MG63 (cell line): ENCODE measurements around the gene HMBS. TPM values are rescaled to one million over a fixed set of nuclear protein-coding genes. Genes with fewer than 3 reads are reported as not detected.
"Not testable (repeated sequence)": the region's sequence is repeated elsewhere in the genome, so short reads cannot be mapped to it uniquely, and the experiment has no call there.

Experiments
- DNase-seq: peaks from one replicate; pipeline ENCODE4 v3.0.0-alpha.2; 2020
- H3K27me3 ChIP-seq: fragments of 250-450 bp; sonication (Bioruptor Pico); 2 replicates; pipeline ENCODE4 v1.5.1; 2020; ENCODE audit warnings: mild to moderate bottlenecking, moderate library complexity
- H3K36me3 ChIP-seq: fragments of 250-450 bp; sonication (Bioruptor Pico); 2 replicates; pipeline ENCODE4 v1.5.1; 2020; ENCODE audit warnings: mild to moderate bottlenecking, moderate library complexity
- H3K4me3 ChIP-seq: fragments of 250-450 bp; sonication (Bioruptor Pico); 2 replicates; pipeline ENCODE4 v1.5.1; 2020; ENCODE audit warnings: mild to moderate bottlenecking, moderate library complexity
- H3K9me3 ChIP-seq: fragments of 250-450 bp; sonication (Bioruptor Pico); 2 replicates; pipeline ENCODE4 v1.5.1; 2020; ENCODE audit warnings: mild to moderate bottlenecking, moderate library complexity
- total RNA-seq: library from RNA; depleted of rRNA; stranded (reverse); fragments of >200 nt; shearing (Covaris generic); gene quantifications from 2 replicates; pipeline ENCODE4 v1.2.3, GENCODE V29; 2014; ENCODE audit warnings: low replicate concordance; rRNA removed

The HMBS gene
- total RNA-seq = 35.5 and 54.7 TPM in 2 replicates

GRCh38 chr11:119084663-119085436, at the start of gene HMBS:
HMBS (plus strand) TSS chr11:119084881; CDS start chr11:119085034, 153 bp downstream.
- Histone ChIP-seq H3K4me3 (peak within 1 kb of the TSS; percentile 89), H3K9me3 (no peaks in the 10 kb centered on the region), H3K36me3 (peaks cover 12% of the 10 kb centered on the region), H3K27me3 (no peaks in the 10 kb centered on the region)
- DNase-seq = peak; percentile 90

DNA sequence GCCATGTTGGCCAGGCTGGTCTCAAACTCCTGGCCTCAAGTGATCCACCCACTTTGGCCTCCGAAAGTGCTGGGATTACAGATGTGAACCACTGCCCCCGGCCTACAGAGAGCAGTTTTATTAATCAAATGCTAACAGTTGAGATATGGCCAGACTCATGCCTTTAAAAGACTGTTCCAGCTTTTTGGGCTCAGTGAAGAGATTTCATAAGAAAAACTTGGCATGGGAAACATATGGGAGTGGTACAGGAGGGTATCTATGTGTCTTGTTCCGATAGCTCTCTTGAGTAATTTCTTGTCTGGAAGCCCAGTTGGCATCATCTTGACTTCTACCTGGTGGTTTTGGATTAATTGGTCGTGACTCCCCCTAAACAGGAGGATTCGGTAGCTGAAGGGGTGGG, 45.8 kb upstream of the HMBS start:
- Histone ChIP-seq H3K36me3 (no peaks in the 10 kb centered on the region), H3K27me3 (no peaks in the 10 kb centered on the region), H3K9me3 (no peaks in the 10 kb centered on the region), H3K4me3 (no peak overlapping the region)
- no peak for DNase-seq

- not testable (repeated sequence) for H3K9me3 ChIP-seq, DNase-seq, H3K4me3 ChIP-seq, H3K36me3 ChIP-seq, H3K27me3 ChIP-seq
Observed at GRCh38 chr11:119039471-119039870, 45.2 kb upstream of the HMBS start.

DNA sequence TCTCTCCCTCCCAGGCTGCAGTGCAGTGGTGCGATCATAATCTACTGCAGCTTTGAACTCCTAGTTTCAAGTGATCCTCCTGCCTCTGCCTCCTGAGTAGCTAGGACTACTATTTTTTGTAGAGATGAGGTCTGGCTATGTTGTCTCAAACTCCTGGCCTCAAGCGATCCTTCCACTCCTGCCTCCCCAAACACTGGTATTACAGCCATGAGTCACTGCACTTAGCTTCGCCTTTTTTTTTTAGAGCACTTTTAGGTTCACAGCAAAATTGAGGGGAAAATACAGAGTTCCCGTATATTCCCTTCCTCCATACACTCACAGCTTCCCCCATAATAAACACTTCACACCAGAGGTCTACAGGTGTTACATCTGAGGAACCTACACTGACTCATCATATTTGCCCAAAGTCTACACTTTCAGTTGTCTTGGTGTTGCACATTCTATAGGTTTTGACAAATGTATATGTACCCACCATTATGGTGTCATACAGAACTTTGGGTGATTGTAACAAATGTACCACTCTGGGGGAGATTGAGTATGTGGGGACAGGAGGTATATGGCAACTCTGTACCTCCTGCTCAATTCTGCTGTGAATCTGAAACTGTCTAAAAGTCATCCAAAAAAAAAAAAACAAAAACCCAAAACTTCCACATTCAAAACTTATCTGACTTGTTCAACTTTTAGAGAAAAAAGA, 42.7 kb upstream of the HMBS start:
- Histone ChIP-seq H3K4me3 (no peak overlapping the region), H3K36me3 (peaks cover 8% of the 10 kb centered on the region), H3K27me3 (no peaks in the 10 kb centered on the region), H3K9me3 (no peaks in the 10 kb centered on the region)
- no peak for DNase-seq

GRCh38 chr11:119042927-119043326, 41.8 kb upstream of the HMBS start:
- H3K27me3 ChIP-seq = no peaks in the 10 kb centered on the region
- H3K9me3 ChIP-seq = no peaks in the 10 kb centered on the region
- no peak overlapping the region for H3K4me3 ChIP-seq
- peaks cover 17% of the 10 kb centered on the region for H3K36me3 ChIP-seq
- DNase-seq = no peak

- H3K27me3 ChIP-seq = no peaks in the 10 kb centered on the region
- H3K9me3 ChIP-seq = no peaks in the 10 kb centered on the region
- no peak overlapping the region for H3K4me3 ChIP-seq
- peaks cover 24% of the 10 kb centered on the region for H3K36me3 ChIP-seq
- no peak for DNase-seq
Observed at GRCh38 chr11:119044708-119045107, 40.0 kb upstream of the HMBS start.

GRCh38 chr11:119046489-119046888, 38.2 kb upstream of the HMBS start:
- no peaks in the 10 kb centered on the region for H3K9me3 ChIP-seq
- H3K27me3 ChIP-seq = no peaks in the 10 kb centered on the region
- DNase-seq = no peak
- H3K36me3 ChIP-seq = peaks cover 37% of the 10 kb centered on the region
- no peak overlapping the region for H3K4me3 ChIP-seq

DNA sequence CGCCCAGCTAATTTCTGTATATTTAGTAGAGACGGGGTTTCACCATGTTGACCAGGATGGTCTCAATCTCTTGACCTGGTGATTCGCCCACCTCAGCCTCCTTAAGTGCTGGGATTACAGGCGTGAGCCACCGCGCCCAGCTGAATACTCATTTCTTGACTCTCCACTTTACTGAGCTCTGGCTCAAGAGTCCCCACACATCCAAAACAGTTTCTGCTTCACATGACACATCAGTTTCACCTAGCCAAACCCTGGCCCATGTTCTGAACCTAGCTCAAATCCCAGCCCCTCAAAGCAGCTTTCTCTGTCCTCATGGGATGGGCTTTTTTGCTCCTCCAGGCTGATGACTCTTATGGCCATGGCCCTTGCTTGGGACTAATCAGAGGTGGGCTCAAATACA, 37.5 kb upstream of the HMBS start:
- Histone ChIP-seq H3K4me3 (no peak overlapping the region), H3K9me3 (no peaks in the 10 kb centered on the region), H3K27me3 (no peaks in the 10 kb centered on the region), H3K36me3 (peaks cover 40% of the 10 kb centered on the region)
- no peak for DNase-seq

GRCh38 chr11:119048644-119049043, 36.0 kb upstream of the HMBS start:
- Histone ChIP-seq H3K36me3 (peaks cover 54% of the 10 kb centered on the region), H3K4me3 (no peak overlapping the region), H3K9me3 (no peaks in the 10 kb centered on the region), H3K27me3 (no peaks in the 10 kb centered on the region)
- no peak for DNase-seq

DNA sequence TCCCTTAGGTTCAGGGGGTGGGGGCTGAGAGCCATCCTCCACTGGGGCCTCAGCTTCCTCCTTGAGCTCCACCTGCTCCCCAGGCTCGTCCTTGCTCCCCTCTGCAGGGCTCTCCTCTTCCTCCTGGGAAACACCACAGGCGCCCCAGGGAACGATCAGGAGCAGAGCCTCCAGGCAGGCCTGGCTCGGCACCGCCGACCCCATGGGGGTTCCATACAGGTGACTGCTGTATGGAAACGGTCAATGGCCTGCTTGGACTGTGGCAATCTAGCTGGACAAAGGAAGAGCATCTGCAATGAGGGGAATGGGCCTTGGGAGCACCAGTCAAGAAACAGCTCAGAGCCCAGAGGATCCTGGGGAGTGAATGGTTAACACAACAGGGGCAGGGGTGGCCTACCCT, 35.6 kb upstream of the HMBS start:
- H3K4me3 ChIP-seq = no peak overlapping the region
- H3K9me3 ChIP-seq = no peaks in the 10 kb centered on the region
- no peaks in the 10 kb centered on the region for H3K27me3 ChIP-seq
- peaks cover 59% of the 10 kb centered on the region for H3K36me3 ChIP-seq
- DNase-seq = no peak

- DNase-seq = no peak
- H3K36me3 ChIP-seq = peaks cover 71% of the 10 kb centered on the region
- no peak overlapping the region for H3K4me3 ChIP-seq
- no peaks in the 10 kb centered on the region for H3K9me3 ChIP-seq
- H3K27me3 ChIP-seq = no peaks in the 10 kb centered on the region
Observed at GRCh38 chr11:119051440-119052162, 33.1 kb upstream of the HMBS start.

DNA sequence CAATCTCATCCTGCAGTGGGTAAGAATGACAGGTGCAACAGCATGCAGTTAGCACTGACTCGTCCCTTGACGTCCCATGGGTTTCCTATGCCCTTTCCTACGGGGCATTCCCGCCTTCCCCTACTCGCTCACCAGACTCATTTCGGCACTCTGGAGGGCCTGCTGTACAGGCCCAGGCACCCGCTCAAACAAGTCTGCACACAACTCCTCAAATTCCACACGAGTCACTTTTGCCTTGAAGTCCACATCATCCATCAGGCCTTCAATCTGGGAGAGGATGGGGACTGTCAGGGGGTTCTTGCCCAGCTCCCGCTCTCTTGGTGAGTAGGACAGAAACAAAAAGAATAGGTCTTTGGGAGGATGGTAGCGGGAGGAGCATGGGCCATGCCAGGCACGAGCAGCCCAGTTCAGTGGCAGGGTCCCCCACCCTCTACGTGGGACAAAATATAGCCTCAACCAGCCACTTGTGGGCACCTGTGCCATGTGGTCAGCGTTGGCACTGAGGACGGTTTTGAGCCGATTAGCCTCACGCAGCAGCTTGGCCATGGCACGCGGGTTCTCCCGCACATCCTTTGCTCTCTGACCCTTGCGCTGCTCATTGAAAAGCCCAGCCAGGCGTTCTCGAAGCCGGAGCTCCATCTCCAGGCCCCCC, 32.4 kb upstream of the HMBS start:
- no peaks in the 10 kb centered on the region for H3K27me3 ChIP-seq
- H3K9me3 ChIP-seq = no peaks in the 10 kb centered on the region
- no peak for DNase-seq
- peaks cover 68% of the 10 kb centered on the region for H3K36me3 ChIP-seq
- H3K4me3 ChIP-seq = no peak overlapping the region

- peaks cover 57% of the 10 kb centered on the region for H3K36me3 ChIP-seq
- no peak overlapping the region for H3K4me3 ChIP-seq
- DNase-seq = no peak
- no peaks in the 10 kb centered on the region for H3K27me3 ChIP-seq
- no peaks in the 10 kb centered on the region for H3K9me3 ChIP-seq
Observed at GRCh38 chr11:119054418-119054817, 30.3 kb upstream of the HMBS start.

DNA sequence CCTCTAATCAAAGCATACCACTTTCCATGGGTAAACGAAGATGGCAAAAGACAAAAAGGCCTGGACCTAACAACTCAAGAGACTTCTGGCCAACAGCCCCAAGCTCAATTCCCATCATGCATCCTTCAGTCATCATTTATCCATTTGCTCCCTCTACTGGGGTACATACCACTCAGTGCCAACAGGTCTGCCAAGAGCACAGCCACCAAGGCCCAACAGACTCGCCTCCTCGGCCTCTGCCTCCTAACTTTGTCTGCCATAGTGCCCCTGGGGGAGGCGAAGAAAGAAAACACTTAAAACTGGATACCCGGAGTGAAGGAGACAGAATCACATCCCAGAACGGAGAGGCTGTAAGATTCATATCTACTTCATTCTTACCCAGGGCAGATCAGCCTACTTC, 28.8 kb upstream of the HMBS start:
- H3K9me3 ChIP-seq = no peaks in the 10 kb centered on the region
- peaks cover 45% of the 10 kb centered on the region for H3K36me3 ChIP-seq
- H3K27me3 ChIP-seq = no peaks in the 10 kb centered on the region
- DNase-seq = no peak
- H3K4me3 ChIP-seq = peak overlapping the region; percentile 92

DNA sequence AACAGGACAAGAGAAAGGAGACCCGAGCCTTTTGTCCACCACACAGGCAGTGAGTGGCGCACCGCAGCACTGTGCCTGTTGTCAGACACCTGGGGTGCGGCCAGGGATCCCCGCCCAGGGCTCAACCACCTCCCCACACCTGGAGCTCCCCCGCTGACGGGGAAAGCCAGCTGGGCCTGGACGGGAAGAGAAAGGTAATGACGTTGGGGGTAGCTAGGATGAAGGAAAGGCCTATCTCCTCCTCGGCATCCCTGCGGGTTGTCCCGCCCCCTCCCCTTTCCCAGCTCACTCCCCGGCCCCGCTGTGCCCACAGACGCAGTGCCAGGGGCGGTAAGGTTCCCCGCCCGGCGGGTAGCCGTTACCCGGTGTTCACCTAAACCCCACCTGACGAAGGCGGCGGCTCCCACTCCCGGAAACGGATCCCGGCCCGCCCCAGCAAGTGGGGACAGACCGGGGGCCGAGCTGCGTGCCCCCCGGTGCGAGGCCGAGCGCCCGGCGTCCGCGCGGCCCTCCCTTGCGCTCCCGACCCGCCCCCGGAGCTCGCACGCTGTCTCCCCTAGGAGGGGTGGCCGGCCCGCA, 28.2 kb upstream of the HMBS start:
- Histone ChIP-seq H3K36me3 (peaks cover 41% of the 10 kb centered on the region), H3K27me3 (no peaks in the 10 kb centered on the region), H3K9me3 (no peaks in the 10 kb centered on the region), H3K4me3 (peak overlapping the region; percentile 92)
- DNase-seq = no peak

- Histone ChIP-seq H3K36me3 (peaks cover 39% of the 10 kb centered on the region), H3K9me3 (no peaks in the 10 kb centered on the region), H3K27me3 (no peaks in the 10 kb centered on the region), H3K4me3 (peak within 1 kb of the TSS; percentile 92)
- peak; percentile 97 for DNase-seq
Observed at GRCh38 chr11:119057000-119057769, 27.5 kb upstream of the HMBS start, which contains the start of gene HYOU1. HYOU1 (minus strand) TSS chr11:119057205; CDS start chr11:119056160, 1,045 bp downstream.
